HG03442 (cell line): ENCODE data around the gene CCL18.
A peak's percentile ranks its signal among the peaks of the same experiment; 100 is the strongest.
"Not testable (repeated sequence)": the region's sequence is repeated elsewhere in the genome, so short reads cannot be mapped to it uniquely, and the experiment has no call there.

Source experiments
- ATAC-seq: cut with Tn5 transposase; IDR thresholded peaks from one replicate; pipeline ENCODE4 v1.9.1; 2021; ENCODE audit warnings: mild to moderate bottlenecking, moderate library complexity; ENCODE audit not compliant: unreplicated experiment

CCL18 gene

DNA sequence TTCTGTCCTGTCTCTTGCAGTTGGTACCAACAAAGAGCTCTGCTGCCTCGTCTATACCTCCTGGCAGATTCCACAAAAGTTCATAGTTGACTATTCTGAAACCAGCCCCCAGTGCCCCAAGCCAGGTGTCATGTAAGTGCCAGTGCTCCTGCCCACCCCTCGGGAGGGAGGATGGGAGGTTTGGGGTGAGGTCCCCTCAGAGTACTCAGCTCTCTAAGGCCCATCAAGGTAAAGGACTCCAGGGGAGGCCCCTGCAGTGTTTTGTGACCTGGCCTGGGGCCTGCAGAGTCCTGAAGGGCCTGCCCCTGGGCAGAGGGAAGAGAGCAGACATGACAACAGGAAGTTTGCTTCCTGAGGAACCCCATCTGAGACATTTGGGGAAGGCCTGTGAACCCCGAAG, 6.4 kb downstream of the CCL18 start:
- ATAC-seq: no peak

GRCh38 chr17:36071751-36072150, 7.7 kb downstream of the CCL18 start:
- no peak for ATAC-seq

GRCh38 chr17:36072431-36073121, 8.5 kb downstream of the CCL18 start:
- ATAC-seq: peak; percentile 49

GRCh38 chr17:36074365-36074764, 10.3 kb downstream of the CCL18 start:
- ATAC-seq: peak; percentile 46

GRCh38 chr17:36081681-36082471, 17.8 kb downstream of the CCL18 start:
- peak; percentile 27 for ATAC-seq

GRCh38 chr17:36082482-36083120, 18.5 kb downstream of the CCL18 start:
- peak; percentile 58 for ATAC-seq

- ATAC-seq: not testable (repeated sequence)
These were observed 19.6 kb downstream of the CCL18 start for GRCh38 chr17:36083691-36084090.

DNA sequence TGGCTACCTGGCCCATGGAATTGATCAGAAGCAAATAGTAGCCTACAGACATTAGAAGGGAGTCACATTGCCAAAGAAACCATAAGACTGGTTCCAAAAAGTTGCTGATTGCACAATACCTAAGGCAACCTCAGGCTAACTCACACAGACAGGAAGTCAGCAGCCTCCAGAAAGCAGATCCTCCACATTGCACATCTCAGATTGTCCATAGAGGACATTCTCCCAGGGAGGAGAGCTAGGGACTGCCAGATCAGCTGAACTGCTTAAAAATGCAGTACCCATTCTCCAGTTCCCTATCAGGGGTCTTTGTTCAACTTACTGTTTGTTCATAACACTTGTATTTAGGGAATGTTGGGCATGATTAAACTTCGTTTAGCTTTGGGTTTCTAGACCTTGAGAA, 21.7 kb downstream of the CCL18 start:
- no peak for ATAC-seq

DNA sequence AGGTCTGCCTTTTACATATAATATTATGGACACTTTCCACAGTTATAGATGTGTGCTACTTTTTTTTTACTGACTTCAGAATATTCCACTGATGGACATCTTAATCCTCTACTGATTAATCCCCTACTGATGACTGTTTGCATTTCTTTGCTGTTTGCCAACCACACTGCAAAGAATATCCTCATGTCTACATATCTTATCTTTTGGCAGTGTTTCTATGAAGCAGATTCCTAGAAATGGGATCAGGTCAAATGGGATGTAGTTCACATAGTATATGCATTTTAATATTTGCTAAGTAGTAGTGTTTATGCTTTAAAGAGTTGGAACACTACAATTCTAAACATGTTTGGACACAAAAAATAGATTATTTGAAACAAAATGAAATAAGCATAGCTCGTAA, 22.7 kb downstream of the CCL18 start:
- no peak for ATAC-seq

DNA sequence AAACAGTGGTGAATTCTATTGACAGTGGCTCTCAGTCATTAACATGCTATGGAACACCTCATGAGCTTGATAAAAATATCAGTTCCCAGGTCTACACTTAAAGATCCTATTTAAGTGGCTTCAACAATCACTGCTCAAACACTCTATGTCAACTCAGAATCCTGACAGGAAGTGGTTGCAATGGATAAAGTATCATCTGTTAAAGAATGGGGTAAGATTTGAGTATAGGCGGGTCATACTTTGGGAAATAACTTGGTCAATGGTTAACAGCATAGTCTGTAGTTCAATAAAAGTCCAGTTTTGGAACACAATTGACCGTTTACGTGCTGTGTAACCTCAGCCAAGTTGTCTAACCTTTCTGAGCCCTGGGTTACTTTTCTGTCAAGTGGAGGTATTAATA, 23.4 kb downstream of the CCL18 start:
- not testable (repeated sequence) for ATAC-seq

GRCh38 chr17:36087897-36088572, 24.0 kb downstream of the CCL18 start:
- ATAC-seq: not testable (repeated sequence)

DNA sequence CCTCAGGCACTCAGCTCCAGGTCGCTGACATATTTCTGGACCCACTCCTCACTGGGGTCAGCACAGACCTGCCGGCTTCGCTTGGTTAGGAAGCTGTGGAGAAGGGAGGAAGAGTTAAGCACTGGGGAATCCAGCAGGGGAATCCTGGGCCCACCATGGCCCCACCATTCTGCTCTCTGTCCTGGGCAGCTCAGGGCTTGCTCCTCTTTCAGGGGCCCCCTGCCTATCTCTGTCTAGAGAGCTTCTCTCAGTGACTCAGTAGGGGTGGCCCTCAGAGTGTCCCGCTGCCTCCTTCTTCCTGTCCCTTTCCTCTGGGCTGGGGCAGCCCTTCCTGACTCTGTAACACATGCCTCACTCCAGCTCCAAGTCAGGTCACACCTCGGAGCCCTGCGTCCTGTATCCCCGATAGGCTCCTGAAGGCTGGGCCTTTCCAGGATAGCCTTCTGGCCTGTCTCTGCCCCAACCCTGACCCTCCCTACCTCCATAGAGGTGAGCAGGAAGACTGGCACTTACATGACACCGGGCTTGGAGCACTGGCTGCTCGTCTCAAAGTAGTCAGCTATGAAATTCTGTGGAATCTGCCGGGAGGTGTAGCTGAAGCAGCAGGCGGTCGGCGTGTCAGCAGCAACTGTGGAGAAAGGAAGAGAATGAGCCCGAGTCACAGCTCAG, 24.7 kb downstream of the CCL18 start:
- ATAC-seq: no peak

GRCh38 chr17:36089339-36089865, 25.3 kb downstream of the CCL18 start:
- no peak for ATAC-seq

DNA sequence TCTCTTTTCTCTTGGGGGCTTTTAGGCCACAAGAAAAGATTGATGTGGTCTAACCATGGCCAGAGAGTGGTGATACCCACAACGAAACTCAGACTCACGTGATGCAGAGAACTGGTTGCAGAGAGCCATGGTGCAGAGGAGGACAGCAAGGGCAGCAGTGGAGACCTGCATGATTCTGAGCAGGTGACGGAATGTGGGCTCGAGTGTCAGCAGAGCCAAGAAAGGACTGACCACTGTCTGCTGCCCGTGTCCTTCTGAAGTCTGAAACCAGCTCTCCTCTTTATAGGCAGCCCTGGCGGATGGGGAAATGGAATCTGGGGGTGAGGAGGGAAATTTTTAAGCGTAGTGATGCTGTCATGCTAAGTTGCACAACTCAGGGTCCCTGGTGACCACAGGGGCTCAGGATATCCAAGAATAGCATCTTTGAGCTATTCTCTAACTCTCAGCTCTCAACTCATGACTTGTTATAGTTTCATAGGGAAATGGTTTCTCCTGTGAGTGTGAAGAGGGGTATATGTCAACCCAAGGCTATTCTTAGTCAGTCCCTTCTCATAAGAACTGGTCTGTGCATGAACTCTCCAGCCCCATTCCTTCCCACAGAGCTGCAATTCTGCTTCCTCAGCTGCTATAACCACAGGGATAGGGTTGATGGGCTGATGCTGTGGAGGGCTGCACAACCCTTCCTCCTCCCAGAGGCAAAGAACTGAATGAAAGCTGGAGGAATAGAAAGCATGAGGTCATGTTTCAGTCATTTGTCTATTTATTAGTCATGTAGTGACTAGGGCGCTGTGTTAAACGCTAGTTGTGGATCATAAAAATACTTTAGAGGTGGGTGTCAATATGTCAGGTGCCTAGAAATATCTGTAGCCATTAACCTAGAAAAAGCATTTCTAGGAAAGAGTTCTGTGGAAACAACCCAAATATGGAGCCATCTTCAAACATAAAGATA, 26.1 kb downstream of the CCL18 start, which contains the start of gene CCL3:
Gene CCL3, minus strand, starts transcription at position 256 of the 949 bp plus-strand sequence. Its CDS starts 85 bp downstream, at position 171.
- ATAC-seq: peak; percentile 70

DNA sequence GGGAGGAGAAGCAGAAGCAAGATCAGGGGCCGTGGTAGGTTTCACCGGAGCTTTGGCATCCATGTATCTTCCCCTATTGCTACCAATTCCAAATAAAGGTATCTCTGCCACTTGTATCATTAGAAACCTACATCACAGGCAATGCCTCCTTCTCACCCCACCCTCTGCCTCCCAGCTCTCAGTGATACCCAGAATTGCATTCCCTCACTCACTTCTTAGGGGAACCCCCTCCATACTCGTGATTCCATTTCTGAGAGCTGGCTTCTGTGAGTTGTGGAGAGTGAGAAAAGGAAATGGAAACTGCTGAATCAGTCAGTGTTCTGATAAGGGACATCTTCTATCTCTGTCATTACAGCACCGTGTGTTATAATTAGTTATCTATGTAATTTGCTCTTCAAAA, 28.2 kb downstream of the CCL18 start:
- ATAC-seq: no peak

DNA sequence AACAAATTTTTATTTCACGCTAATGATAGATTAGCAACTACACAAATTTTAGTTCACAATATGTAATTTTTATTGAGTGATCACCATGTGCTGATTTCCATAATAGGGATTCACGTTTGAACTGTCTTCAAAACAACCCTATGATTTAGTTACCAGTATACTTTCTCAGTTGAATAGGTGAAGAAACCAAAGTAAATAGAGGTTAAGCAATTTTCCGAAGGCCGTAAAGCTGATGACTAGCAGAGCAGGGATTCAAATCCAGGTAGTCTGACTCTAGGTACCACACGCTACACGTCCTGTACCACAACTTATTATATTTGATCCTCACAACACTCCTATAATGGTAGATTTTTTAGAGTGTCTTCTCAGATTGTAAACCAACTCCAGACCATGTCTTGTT, 28.6 kb downstream of the CCL18 start:
- not testable (repeated sequence) for ATAC-seq

DNA sequence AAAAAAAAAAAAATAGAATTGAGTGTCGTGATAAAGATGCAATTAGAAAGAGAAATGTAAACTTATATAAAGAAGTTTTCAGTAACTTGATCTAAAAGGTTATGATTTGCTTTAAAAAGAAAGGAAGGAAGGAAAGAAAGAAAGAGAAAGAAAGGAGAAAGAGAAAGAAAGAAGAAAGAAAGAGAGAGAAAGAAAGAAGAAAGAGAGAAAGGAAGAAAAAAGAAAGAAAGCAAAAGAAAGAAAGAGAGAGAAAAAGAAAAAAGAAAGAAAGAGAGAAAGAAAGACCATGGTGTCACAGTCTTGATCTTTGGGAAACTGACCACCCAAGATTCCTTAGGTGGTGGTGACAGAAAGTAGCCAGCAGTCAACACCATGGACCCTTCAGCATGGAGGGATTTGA, 30.2 kb downstream of the CCL18 start:
- no peak for ATAC-seq

GRCh38 chr17:36094746-36095145, 30.7 kb downstream of the CCL18 start:
- no peak for ATAC-seq

DNA sequence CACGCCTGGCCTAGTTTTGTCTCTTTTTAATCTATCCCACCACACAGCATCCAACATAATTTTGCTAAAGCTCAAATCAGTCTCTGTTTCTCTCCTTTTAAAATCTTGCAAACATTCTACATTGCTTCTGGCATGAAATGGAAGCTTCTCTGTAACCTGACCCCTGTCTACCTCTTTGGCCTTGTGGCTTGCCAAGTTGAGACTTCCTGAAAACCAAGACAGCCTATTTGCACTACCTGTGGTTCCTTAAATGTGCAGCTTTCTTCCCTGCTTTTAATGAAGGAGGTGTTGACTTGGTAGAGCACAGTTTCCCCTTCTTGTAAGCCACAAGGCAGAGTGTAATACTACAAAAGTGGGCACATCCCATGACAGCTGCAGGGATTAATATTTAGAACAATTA, 31.9 kb downstream of the CCL18 start:
- no peak for ATAC-seq
